K562 (cell line): ENCODE results near the gene DOCK7. TPM values are rescaled to one million over a fixed set of nuclear protein-coding genes. Genes with fewer than 3 reads are reported as not detected.

ENCODE experiments used
- ATAC-seq: fragments of 200-7000 bp; cut with Tn5 transposase; 3 replicates; pipeline ENCODE4 v1.9.1; 2020; ENCODE audit warnings: moderate library complexity
- BruUV-seq: library from RNA; stranded (reverse); fragments of 400-500 nt; replicated peaks from 2 replicates; lab custom pipeline; 2021; lab: Mats Ljungman, UMichigan
- CTCF ChIA-PET: fragments of 300-600 bp; formaldehyde crosslinking; extraction: SDS; loops from one replicate; lab custom pipeline; 2021; ENCODE audit warnings: low intra/inter-chr PET ratio; lab: Yijun Ruan, JAX
- POLR2A ChIA-PET: fragments of 300-600, 350-650 bp; sonication (Branson Sonifier 250); formaldehyde crosslinking; extraction: SDS; loops from one replicate; lab custom pipeline; 2021; ENCODE audit warnings: antibody characterized with exemption, inconsistent platforms; lab: Yijun Ruan, JAX
- DNase-seq, 4 experiments: peaks; one replicate each; pipeline versions ENCODE4 v3.0.0 to v3.0.0-alpha.2; 2011 to 2018; ENCODE audit warnings: low spot score in 3 of 4, mixed read lengths in 3 of 4; ENCODE audit errors: extremely low read depth in 1 of 4
- FAIRE-seq: peaks from 2 replicates; lab custom pipeline; 2011; peaks lifted over from hg19 to GRCh38; lab: Jason Lieb, UNC
- H2AFZ ChIP-seq: 2 replicates; pipeline ENCODE4 v1.6.0; 2011; ENCODE audit warnings: low read depth, low read length, control low read depth, inconsistent platforms
- H3K27ac ChIP-seq: fragments of 200-600 bp; 3 replicates; pipeline ENCODE4 v1.8.0; 2011; ENCODE audit warnings: low read depth, mild to moderate bottlenecking, control low read depth, inconsistent platforms, low read length, moderate library complexity, mixed read lengths; ENCODE audit errors: extremely low read depth
- H3K27me3 ChIP-seq, 2 experiments: fragments of 300-600 bp in 1 of 2; 2 replicates in 1 of 2; 3 replicates in 1 of 2; pipeline versions ENCODE4 v1.6.0 to v1.8.0; 2011; ENCODE audit warnings: inconsistent platforms in 2 of 2, low read length in 2 of 2, mild to moderate bottlenecking in 1 of 2, mixed read lengths in 1 of 2, moderate library complexity in 1 of 2; ENCODE audit not compliant: control insufficient read depth in 2 of 2, insufficient read depth in 2 of 2
- H3K36me3 ChIP-seq: fragments of 300-600 bp; 3 replicates; pipeline ENCODE4 v1.8.0; 2011; ENCODE audit warnings: mild to moderate bottlenecking, low read length, inconsistent platforms; ENCODE audit not compliant: control insufficient read depth, insufficient read depth
- H3K4me1 ChIP-seq, 2 experiments: fragments of 200-600 bp in 1 of 2; replicated peaks in 1 of 2; 2 replicates in 1 of 2; 3 replicates in 1 of 2; pipeline versions ENCODE4 v1.5.1 to v1.8.0; 2011; ENCODE audit warnings: inconsistent platforms in 2 of 2, low read length in 2 of 2, mild to moderate bottlenecking in 1 of 2, mixed read lengths in 1 of 2, moderate library complexity in 1 of 2; ENCODE audit not compliant: control insufficient read depth in 2 of 2, insufficient read depth in 2 of 2
- H3K4me2 ChIP-seq: 2 replicates; pipeline ENCODE4 v1.6.1; 2011; ENCODE audit warnings: low read length, control low read depth, inconsistent platforms, mixed read lengths; ENCODE audit not compliant: insufficient read depth
- H3K4me3 ChIP-seq: fragments of 200-600 bp; sonication (generic), shearing (Covaris generic); 2 replicates; pipeline ENCODE4 v1.5.1; 2016; ENCODE audit warnings: control low read depth, inconsistent platforms
- H3K79me2 ChIP-seq: fragments of 200-600 bp; 3 replicates; pipeline ENCODE4 v1.8.0; 2011; ENCODE audit warnings: low read length, inconsistent platforms; ENCODE audit not compliant: control insufficient read depth, insufficient read depth
- H3K9ac ChIP-seq, 2 experiments: 2 replicates each; pipeline versions ENCODE4 v1.6.0 to v1.6.1; 2011; ENCODE audit warnings: low read depth in 2 of 2, low read length in 2 of 2, control low read depth in 1 of 2, inconsistent platforms in 1 of 2, mild to moderate bottlenecking in 1 of 2, mixed read lengths in 1 of 2; ENCODE audit not compliant: insufficient read depth in 1 of 2
- H3K9me1 ChIP-seq: one replicate; pipeline ENCODE4 v1.6.0; 2011; ENCODE audit warnings: inconsistent platforms, mild to moderate bottlenecking, low read length, moderate library complexity; ENCODE audit not compliant: control insufficient read depth, insufficient read depth
- H3K9me3 ChIP-seq: replicated peaks from 2 replicates; pipeline ENCODE4 v1.5.1; 2011; ENCODE audit warnings: low read depth, low read length, inconsistent platforms; ENCODE audit not compliant: control insufficient read depth, insufficient read depth
- H4K20me1 ChIP-seq: replicated peaks from 2 replicates; pipeline ENCODE4 v1.6.1; 2011; ENCODE audit warnings: low read length, inconsistent platforms, mixed read lengths; ENCODE audit not compliant: control insufficient read depth, insufficient read depth
- FOSL1 ChIP-seq: fragments of 200-800 bp; sonication (Bioruptor generic); conservative IDR thresholded peaks from 2 replicates; pipeline ENCODE4 v1.6.1; 2016; ENCODE audit warnings: missing genetic modification characterization, missing compliant biosample characterization
- GMEB1 ChIP-seq: fragments of 250-450 bp; sonication (Bioruptor Pico); IDR thresholded peaks from 2 replicates; pipeline ENCODE4 v1.4.0; 2020; ENCODE audit warnings: mild to moderate bottlenecking
- NCOR1 ChIP-seq: fragments of 450-650 bp; IDR thresholded peaks from 2 replicates; pipeline ENCODE4 v1.6.1; 2016; ENCODE audit warnings: mild to moderate bottlenecking, moderate library complexity
- NR1H2 ChIP-seq: sonication (generic); formaldehyde crosslinking; IDR thresholded peaks from 2 replicates; pipeline ENCODE4 v1.4.0; 2020; ENCODE audit warnings: mild to moderate bottlenecking, missing genetic modification reagents
- NRF1 ChIP-seq, 2 experiments: fragments of 450-650 bp; IDR thresholded peaks in 1 of 2; conservative IDR thresholded peaks in 1 of 2; 2 replicates each; pipeline ENCODE4 v1.6.1; 2014; ENCODE audit warnings: mild to moderate bottlenecking in 2 of 2
- RFX1 ChIP-seq: fragments of 450-650 bp; IDR thresholded peaks from 2 replicates; pipeline ENCODE4 v1.6.1; 2016; ENCODE audit warnings: mild to moderate bottlenecking, moderate library complexity
- TCF3 ChIP-seq: sonication (generic); formaldehyde crosslinking; IDR thresholded peaks from 2 replicates; pipeline ENCODE4 v1.4.0; 2020; ENCODE audit warnings: mild to moderate bottlenecking, missing genetic modification reagents
- TSC22D4 ChIP-seq: fragments of 450-650 bp; IDR thresholded peaks from 2 replicates; pipeline ENCODE4 v1.6.1; 2016; ENCODE audit warnings: missing genetic modification characterization, missing biosample characterization, control low read depth
- ZKSCAN1 ChIP-seq: fragments of 150-350 bp; IDR thresholded peaks from 2 replicates; pipeline ENCODE4 v1.6.1; 2016; ENCODE audit warnings: low read depth, low read length
- ZNF12 ChIP-seq: sonication (generic); formaldehyde crosslinking; IDR thresholded peaks from 2 replicates; pipeline ENCODE4 v1.4.0; 2020; ENCODE audit warnings: mild to moderate bottlenecking, missing genetic modification reagents
- WGBS: fragments of 100-300 bp; shearing (Covaris generic); methylation state at CpG from one replicate; pipeline ENCODE4 v1.1.6; 2016; ENCODE audit warnings: low coverage, mixed read lengths; ENCODE audit not compliant: insufficient coverage; ENCODE audit errors: missing lambda C conversion rate; 5-methylcytosine and 5-hydroxymethylcytosine counted together
- in situ Hi-C: fragments of 300-500 bp; cut with MboI; formaldehyde crosslinking; loops from 4 replicates; pipeline ENCODE4 v1.15.0; 2018; ENCODE audit warnings: inconsistent platforms, mixed read lengths
- intact Hi-C: fragments of 100-400 bp; cut with micrococcal nuclease; formaldehyde crosslinking; loops from 2 replicates; pipeline ENCODE4 v1.14.2; 2022
- polyA plus RNA-seq, 8 experiments: library from polyadenylated mRNA; depleted of rRNA in 4 of 8; stranded (reverse) in 5 of 8; unstranded in 3 of 8; fragments of >200 nt; fragmentation: Nextera tagmentation in 2 of 8; fragmentation: Illumina TruSeq in 1 of 8; extraction: Ambion mirVana in 2 of 8; extraction: Trizol in 1 of 8; gene quantifications; 2 replicates each; pipeline versions ENCODE4 v1.2.1 to v1.2.3, GENCODE V29; 2011 to 2014; ENCODE audit warnings: inconsistent platforms in 1 of 8, missing spikeins in 1 of 8
- total RNA-seq, 7 experiments: library from RNA; depleted of rRNA in 6 of 7; stranded (reverse); fragments of >200 nt in 6 of 7; fragmentation: Illumina TruSeq in 2 of 7; extraction: Trizol in 2 of 7; gene quantifications; 2 replicates each; pipeline versions ENCODE4 v1.2.1 to v1.2.3, GENCODE V29; 2011 to 2021; ENCODE audit warnings: low replicate concordance in 1 of 7
- TF ChIP-seq, protein P1 (sequence below): fragments of 450-650 bp; IDR thresholded peaks from 2 replicates; pipeline ENCODE4 v1.7.0; 2016; ENCODE audit warnings: borderline replicate concordance

Gene DOCK7
- total and polyA plus RNA-seq, 9 of the 15 experiments (the other 6 are each of a cell fraction or from before 2014, with no cell fraction given): 4.9 to 35.1 (median 12.6) TPM

- Histone ChIP-seq H3K4me1 (no peaks in the 10 kb centered on the region), H3K36me3 (no peaks in the 10 kb centered on the region; the same call in 2 of the 3 replicates), H3K9me1 (no peaks in the 10 kb centered on the region), H3K9ac (no peak overlapping the region), H3K79me2 (no peaks in the 10 kb centered on the region), H4K20me1 (no peaks in the 10 kb centered on the region), H3K27me3 (no peaks in the 10 kb centered on the region), H3K4me2 (no peak overlapping the region), H2AFZ (no peak overlapping the region), H3K9me3 (no peaks in the 10 kb centered on the region), H3K27ac (no peak overlapping the region), H3K4me3 (no peak overlapping the region)
- no peak for TF ChIP-seq FOSL1 (tag)
- no peak for TF ChIP-seq GMEB1 (CRISPR knock-in tag)
- no peak for TF ChIP-seq TCF3
- TF ChIP-seq NR1H2 (CRISPR knock-in tag): no peak
- FAIRE-seq: no peak
- POLR2A ChIA-PET: interaction anchor here (0.9 kb wide), 1 partner anchor 60 kb away, joined by 4 read pairs; no protein-coding TSS in a partner anchor
- 67% methylated on average over 4 of the region's 4 CpGs for WGBS
- CTCF ChIA-PET: interaction anchor here (3.4 kb wide), 1 partner anchor 218 kb away, joined by 36 read pairs; no protein-coding TSS in a partner anchor
- BruUV-seq: no TSS peak
- intact Hi-C loops (no loop called here), in situ Hi-C loops (no loop called here)
- ATAC-seq: no peak
- no peak for DNase-seq
Observed at GRCh38 chr1:62529227-62529626, 159.0 kb downstream of the DOCK7 start.

- POLR2A ChIA-PET: no interaction called here
- in situ Hi-C loops (no loop called here), intact Hi-C loops (no loop called here)
- no peaks in the 10 kb centered on the region for H4K20me1 ChIP-seq
- H3K79me2 ChIP-seq: no peaks in the 10 kb centered on the region
- H3K27me3 ChIP-seq: no peaks in the 10 kb centered on the region
- BruUV-seq: no TSS peak
- H2AFZ ChIP-seq: no peak overlapping the region
- no peak for FAIRE-seq
- ATAC-seq: no peak
- no peaks in the 10 kb centered on the region for H3K4me1 ChIP-seq
- no peaks in the 10 kb centered on the region for H3K9me1 ChIP-seq
- peak in 1 of 4 experiments; percentile 18 for DNase-seq
- no peak overlapping the region for H3K27ac ChIP-seq
- no peaks in the 10 kb centered on the region for H3K36me3 ChIP-seq
- no peak overlapping the region for H3K4me2 ChIP-seq
- WGBS: 61% methylated on average over 7 of the region's 7 CpGs
- H3K9ac ChIP-seq: no peak overlapping the region
- no peaks in the 10 kb centered on the region for H3K9me3 ChIP-seq
- CTCF ChIA-PET: no interaction called here
- H3K4me3 ChIP-seq: no peak overlapping the region
- no peak for TF ChIP-seq ZKSCAN1
- TF ChIP-seq, protein P1, sequence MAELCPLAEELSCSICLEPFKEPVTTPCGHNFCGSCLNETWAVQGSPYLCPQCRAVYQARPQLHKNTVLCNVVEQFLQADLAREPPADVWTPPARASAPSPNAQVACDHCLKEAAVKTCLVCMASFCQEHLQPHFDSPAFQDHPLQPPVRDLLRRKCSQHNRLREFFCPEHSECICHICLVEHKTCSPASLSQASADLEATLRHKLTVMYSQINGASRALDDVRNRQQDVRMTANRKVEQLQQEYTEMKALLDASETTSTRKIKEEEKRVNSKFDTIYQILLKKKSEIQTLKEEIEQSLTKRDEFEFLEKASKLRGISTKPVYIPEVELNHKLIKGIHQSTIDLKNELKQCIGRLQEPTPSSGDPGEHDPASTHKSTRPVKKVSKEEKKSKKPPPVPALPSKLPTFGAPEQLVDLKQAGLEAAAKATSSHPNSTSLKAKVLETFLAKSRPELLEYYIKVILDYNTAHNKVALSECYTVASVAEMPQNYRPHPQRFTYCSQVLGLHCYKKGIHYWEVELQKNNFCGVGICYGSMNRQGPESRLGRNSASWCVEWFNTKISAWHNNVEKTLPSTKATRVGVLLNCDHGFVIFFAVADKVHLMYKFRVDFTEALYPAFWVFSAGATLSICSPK: no peak
- no peak for TF ChIP-seq NCOR1
- no peak for TF ChIP-seq TSC22D4
- TF ChIP-seq NRF1 (conservative IDR thresholded peaks at IDR 0.05 in 1 of 2, IDR thresholded peaks at IDR 0.05 in 1 of 2): no peak
- peak; percentile 76 for TF ChIP-seq RFX1
- no peak for TF ChIP-seq ZNF12 (CRISPR knock-in tag)
Observed at GRCh38 chr1:62528015-62528414, 160.2 kb downstream of the DOCK7 start.
